ENCODE data around the gene PGA4.

GRCh38 chr11:61270354-61271076 lies 48.4 kb downstream of the PGA4 start:
- no peak for TF ChIP-seq CTCF (IDR thresholded peaks at IDR 0.05)
- TF ChIP-seq POLR2A (IDR thresholded peaks at IDR 0.05) = no peak
